ENCODE results near the gene ETDC.

ETDC gene

GRCh38 chrX:135347381-135348016, 38.2 kb downstream of the ETDC start:
- DNase-seq = no peak

GRCh38 chrX:135354288-135354687, 45.0 kb downstream of the ETDC start:
- no peak for DNase-seq
